ENCODE measurements around the gene SHF. TPM values are rescaled to one million over a fixed set of nuclear protein-coding genes. Genes with fewer than 3 reads are reported as not detected.

Gene SHF
- total RNA-seq, 2 donors from 2014 or later: 5.6 to 8.3 TPM

DNA sequence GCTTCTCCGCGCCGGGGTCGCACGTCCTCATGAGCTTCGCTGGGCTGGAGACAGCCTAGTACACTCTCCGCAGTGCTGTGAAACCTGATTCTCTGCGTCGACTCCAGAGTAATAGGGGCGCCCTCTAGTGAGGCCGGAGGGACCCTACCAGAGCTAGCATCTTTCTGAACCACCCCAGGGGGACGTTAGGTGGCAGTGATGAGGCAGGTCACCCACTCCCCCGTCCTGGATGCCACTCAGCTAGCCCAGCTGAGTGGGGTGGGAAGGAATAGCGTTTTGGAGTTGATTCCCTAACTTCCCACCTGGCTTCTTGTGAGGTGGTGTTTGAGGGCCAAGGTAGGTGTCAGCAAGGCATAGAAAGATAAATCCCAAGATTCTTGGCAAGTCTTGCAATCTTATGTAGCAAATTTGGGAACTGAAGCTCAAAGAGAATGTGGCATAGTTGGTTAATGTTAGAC is 69.6 kb downstream of the SHF start:
- DNase-seq (peak; percentile 82 to 93), ATAC-seq (peak; percentile 95)
- intact Hi-C loops (cut with DNase I, micrococcal nuclease): no loop called here

DNA sequence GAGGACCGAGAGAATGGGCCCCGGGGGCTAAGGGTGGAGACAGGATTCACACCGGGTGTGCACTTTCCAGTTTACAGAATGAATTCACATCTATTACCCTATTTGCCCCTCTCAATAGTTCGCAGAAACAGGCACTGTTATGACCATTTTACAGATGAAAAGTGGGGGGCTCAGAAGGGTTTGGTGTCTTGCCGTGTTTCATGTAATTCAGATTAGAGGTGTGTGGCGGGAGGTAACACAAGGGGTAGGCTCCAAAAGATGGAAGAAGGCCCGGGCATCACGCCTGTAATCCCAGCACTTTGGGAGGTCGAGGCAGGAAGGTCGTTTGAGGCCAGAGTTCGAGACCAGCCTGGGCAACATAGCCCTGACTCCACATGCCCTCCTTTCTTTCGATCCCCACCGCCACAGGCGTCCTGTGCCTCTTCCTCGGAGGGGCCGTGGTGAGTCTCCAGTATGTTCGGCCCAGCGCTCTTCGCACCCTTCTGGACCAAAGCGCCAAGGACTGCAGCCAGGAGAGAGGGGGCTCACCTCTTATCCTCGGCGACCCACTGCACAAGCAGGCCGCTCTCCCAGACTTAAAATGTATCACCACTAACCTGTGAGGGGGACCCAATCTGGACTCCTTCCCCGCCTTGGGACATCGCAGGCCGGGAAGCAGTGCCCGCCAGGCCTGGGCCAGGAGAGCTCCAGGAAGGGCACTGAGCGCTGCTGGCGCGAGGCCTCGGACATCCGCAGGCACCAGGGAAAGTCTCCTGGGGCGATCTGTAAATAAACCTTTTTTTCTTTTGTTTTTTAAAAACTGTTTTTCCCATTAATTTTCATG is 70.2 kb downstream of the SHF start:
- DNase-seq (no peak), ATAC-seq (peak; percentile 4)
- intact Hi-C loops (cut with DNase I, micrococcal nuclease): no loop called here

Other genes with a start within 250 kb of the SHF start
- not detected for gene TERB2, start 231.3 kb downstream of the SHF start, total RNA-seq
- 10 to 100 TPM; 13.2 to 23.3 TPM for gene SORD, start 164.8 kb downstream of the SHF start, total RNA-seq
- gene DUOX2, start 73.8 kb downstream of the SHF start, total RNA-seq: 10 to 100 TPM in 1 of 2 donors, 1 to 10 TPM in 1; 3.9 to 30.4 TPM
- gene DUOXA2, start 73.6 kb downstream of the SHF start, total RNA-seq: 1 to 10 TPM; 1.3 to 4.9 TPM
- 1 to 10 TPM in 1 of 2 donors, under 1 TPM in 1; 0.67 to 1.6 TPM for gene DUOXA1, start 58.1 kb downstream of the SHF start, total RNA-seq
- under 1 TPM; 0.56 to 0.85 TPM for gene DUOX1, start 58.0 kb downstream of the SHF start, total RNA-seq
- gene SLC28A2, start 64.3 kb upstream of the SHF start, total RNA-seq: 10 to 100 TPM; 39.0 to 44.9 TPM
- gene GATM, start 190.6 kb upstream of the SHF start, total RNA-seq: 10 to 100 TPM in 1 of 2 donors, 1 to 10 TPM in 1; 3.5 to 12.0 TPM

Measured in left colon (tissue), 2 donors.